Adrenal gland (tissue), 12 donors: ENCODE data around the gene RGPD8. TPM values are rescaled to one million over a fixed set of nuclear protein-coding genes. Genes with fewer than 3 reads are reported as not detected.
"Not testable (repeated sequence)": the region's sequence is repeated elsewhere in the genome, so short reads cannot be mapped to it uniquely, and the experiment has no call there.

ENCODE experiments used
- DNase-seq, 7 donors: peaks; one replicate each; pipeline ENCODE4 v3.0.0-alpha.2; 2019 to 2020
- H3K27ac ChIP-seq, 5 donors: fragments of 200-600 bp; sonication (generic) in 4 of 5; 1 replicate in 3 of 5; 2 replicates in 2 of 5; pipeline versions ENCODE4 v1.5.1 to v1.8.0; 2016 to 2020; ENCODE audit warnings: mild to moderate bottlenecking in 1 of 5
- H3K27me3 ChIP-seq: fragments of 200-600 bp; 2 replicates; pipeline ENCODE4 v1.8.0; 2021
- H3K36me3 ChIP-seq, 2 donors: fragments of 200-600 bp; replicated peaks in 1 of 2; 1 replicate in 1 of 2; 2 replicates in 1 of 2; pipeline versions ENCODE4 v1.5.1 to v1.8.0; 2018 to 2022
- H3K4me1 ChIP-seq, 2 donors: fragments of 200-600 bp; replicated peaks in 1 of 2; 1 replicate in 1 of 2; 2 replicates in 1 of 2; pipeline versions ENCODE4 v1.5.1 to v1.8.0; 2018 to 2021
- H3K4me3 ChIP-seq, 4 donors: fragments of 200-600 bp; sonication (generic) in 3 of 4; one replicate each; pipeline ENCODE4 v1.5.1; 2016 to 2018
- H3K9me3 ChIP-seq, 3 donors: fragments of 200-600 bp; sonication (generic) in 1 of 3; replicated peaks in 1 of 3; 1 replicate in 2 of 3; 2 replicates in 1 of 3; pipeline versions ENCODE4 v1.5.1 to v1.8.0; 2016 to 2021
- POLR2A ChIP-seq, 2 donors: fragments of 450-650 bp; IDR thresholded peaks; one replicate each; pipeline ENCODE4 v1.6.1; 2017; ENCODE audit warnings: antibody characterized with exemption in 2 of 2, mild to moderate bottlenecking in 2 of 2, moderate library complexity in 1 of 2
- whole genome bisulfite sequencing, 4 donors: extraction: QIAGEN DNeasy Blood & Tissue Kit in 2 of 4; methylation state at CpG; one replicate each; pipeline versions ENCODE4 v1.1.5 to v1.1.7; 2013 to 2017; 5-methylcytosine and 5-hydroxymethylcytosine counted together
- intact Hi-C, 2 donors: fragments of 100-400 bp; cut with DNase I; formaldehyde crosslinking; loops; one replicate each; pipeline versions ENCODE4 v1.14.1 to v1.15.0; 2022 to 2023
- polyA plus RNA-seq, 3 donors: library from polyadenylated mRNA; stranded (reverse); fragments of 200-250 nt in 2 of 3; fragments of 350-450 nt in 1 of 3; fragmentation: Illumina TruSeq in 1 of 3; extraction: RNeasy Lipid Tissue Mini Kit (QIAGEN cat#74804) in 1 of 3; gene quantifications; one replicate each; pipeline ENCODE4 v1.2.3, GENCODE V29; 2013 to 2014
- total RNA-seq, 9 donors: library from RNA; depleted of rRNA in 4 of 9; stranded (reverse); fragments of >200 nt in 4 of 9; fragments of 120-200 nt in 1 of 9; fragmentation: NEBNext Ultra II Directional in 1 of 9; extraction: Animal tissue kit (Norgen Biotek cat#: 25700) in 1 of 9; gene quantifications; one replicate each; pipeline versions ENCODE4 v1.1.0 to v1.2.4, GENCODE V29; 2013 to 2023
- TF ChIP-seq, protein P1 (sequence below), 6 experiments: fragments of 450-650 bp in 4 of 6; fragments of 200-600 bp in 2 of 6; sonication (generic) in 1 of 6; IDR thresholded peaks; 1 replicate in 5 of 6; 2 replicates in 1 of 6; pipeline versions ENCODE4 v1.5.1 to v1.8.0; 2016 to 2021; ENCODE audit warnings: antibody characterized with exemption in 6 of 6, mild to moderate bottlenecking in 2 of 6, moderate library complexity in 1 of 6
- donor health status: healthy with polysubstance abuse.
- donor health status: Bipolar disorder and iron deficiency.
- donor health status: DM: yes; HTN: yes; CAD: no.
- donor health status: DM: no; HTN: no; CAD: no.
- donor health status: DM: no; HTN: no; CAD: no.
- donor health status: DM: yes; HTN: yes; CAD: no.

Gene RGPD8
- total and polyA plus RNA-seq, 12 donors, result 0.44 to 23.6 (median 10.9) TPM

DNA sequence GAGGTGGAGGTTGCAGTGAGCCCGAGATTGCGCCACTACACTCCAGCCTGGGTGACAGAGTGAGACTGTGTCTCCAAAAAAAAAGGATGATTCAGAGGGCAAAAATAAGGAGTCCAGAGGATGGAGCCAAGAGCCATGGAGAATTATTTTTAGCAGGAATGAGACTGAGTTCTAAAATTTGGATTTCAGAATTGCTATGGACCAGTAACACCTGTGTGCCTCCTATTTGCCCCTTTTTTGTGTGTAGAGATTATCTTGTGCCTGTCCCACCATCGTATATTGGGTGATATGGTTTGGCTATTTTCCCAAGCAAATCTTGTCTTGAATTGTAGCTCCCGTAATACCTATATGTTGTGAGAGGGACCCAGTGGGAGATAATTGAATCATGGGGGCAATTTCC is 16.4 kb upstream of the RGPD8 start:
- Histone ChIP-seq H3K4me3 (no peak overlapping the region), H3K4me1 (no peaks in the 10 kb centered on the region), H3K27me3 (no peaks in the 10 kb centered on the region), H3K27ac (no peak overlapping the region), H3K9me3 (no peaks in the 10 kb centered on the region), H3K36me3 (no peaks in the 10 kb centered on the region)
- no peak for DNase-seq
- WGBS, 4 donors, result 88 to 92% (median 91%) methylated on average over 4 of the region's 4 CpGs
- TF ChIP-seq, protein P1, sequence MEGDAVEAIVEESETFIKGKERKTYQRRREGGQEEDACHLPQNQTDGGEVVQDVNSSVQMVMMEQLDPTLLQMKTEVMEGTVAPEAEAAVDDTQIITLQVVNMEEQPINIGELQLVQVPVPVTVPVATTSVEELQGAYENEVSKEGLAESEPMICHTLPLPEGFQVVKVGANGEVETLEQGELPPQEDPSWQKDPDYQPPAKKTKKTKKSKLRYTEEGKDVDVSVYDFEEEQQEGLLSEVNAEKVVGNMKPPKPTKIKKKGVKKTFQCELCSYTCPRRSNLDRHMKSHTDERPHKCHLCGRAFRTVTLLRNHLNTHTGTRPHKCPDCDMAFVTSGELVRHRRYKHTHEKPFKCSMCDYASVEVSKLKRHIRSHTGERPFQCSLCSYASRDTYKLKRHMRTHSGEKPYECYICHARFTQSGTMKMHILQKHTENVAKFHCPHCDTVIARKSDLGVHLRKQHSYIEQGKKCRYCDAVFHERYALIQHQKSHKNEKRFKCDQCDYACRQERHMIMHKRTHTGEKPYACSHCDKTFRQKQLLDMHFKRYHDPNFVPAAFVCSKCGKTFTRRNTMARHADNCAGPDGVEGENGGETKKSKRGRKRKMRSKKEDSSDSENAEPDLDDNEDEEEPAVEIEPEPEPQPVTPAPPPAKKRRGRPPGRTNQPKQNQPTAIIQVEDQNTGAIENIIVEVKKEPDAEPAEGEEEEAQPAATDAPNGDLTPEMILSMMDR (IDR thresholded peaks at IDR 0.05), result no peak
- TF ChIP-seq POLR2A (IDR thresholded peaks at IDR 0.05), result no peak
- intact Hi-C loops, result no loop called here

DNA sequence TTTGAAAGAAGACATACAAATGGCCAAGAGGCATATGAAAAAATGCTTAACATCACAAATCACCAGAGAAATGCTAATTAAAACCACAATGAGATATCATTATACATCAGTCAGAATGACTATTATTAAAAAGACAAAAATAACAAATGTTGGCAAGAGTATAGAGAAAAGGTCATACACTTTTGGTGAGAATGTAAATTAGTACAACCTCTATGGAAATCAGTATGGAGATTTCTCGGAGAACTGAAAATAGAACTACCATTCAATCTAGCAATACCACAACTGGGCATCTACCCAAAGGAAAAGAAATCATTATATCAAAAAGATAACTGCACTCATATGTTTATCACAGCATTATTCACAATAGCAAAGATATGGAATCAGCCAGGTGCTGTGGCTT is 10.8 kb upstream of the RGPD8 start:
- H3K4me3 ChIP-seq, H3K27ac ChIP-seq, H3K36me3 ChIP-seq, H3K27me3 ChIP-seq, H3K4me1 ChIP-seq, H3K9me3 ChIP-seq, DNase-seq, intact Hi-C loops: not testable (repeated sequence)
- 89 to 100% methylated on average over 1 of the region's 1 CpG; no CpG with 5 or more reads in 2 of the 4 donors for WGBS, 4 donors

DNA sequence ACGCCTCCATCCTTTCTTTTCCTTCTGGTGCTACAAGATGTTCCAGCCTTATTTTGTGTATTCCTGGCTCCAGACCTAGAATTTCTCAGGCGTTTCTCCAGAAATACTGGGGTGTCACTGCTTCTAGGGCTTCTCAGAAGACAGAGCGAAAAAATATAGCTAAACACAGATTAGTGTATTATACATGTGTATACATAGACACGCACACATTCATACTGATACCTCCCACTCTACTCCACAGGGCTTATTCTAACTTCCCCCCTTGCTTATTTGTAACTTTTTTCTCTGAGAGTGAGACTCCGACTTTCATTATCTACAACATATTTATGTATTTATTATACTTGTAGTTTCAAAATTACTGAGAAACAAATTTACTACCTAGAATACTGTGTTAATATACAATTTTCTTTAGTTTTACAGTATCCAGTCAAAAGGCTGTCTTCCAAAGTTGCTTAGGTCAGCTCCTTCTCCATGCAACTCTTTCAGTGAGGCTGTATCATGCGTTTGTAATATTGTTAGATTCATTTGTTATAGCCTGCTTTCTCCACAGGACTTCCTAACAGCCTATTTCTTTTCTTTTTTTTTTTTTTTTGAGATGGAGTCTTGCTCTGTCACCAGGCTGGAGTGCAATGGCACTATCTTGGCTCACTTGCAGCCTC is 5.3 kb upstream of the RGPD8 start:
- 76 to 86% (median 80%) methylated on average over 6 of the region's 6 CpGs for WGBS, 4 donors
- intact Hi-C loops, H3K27me3 ChIP-seq, H3K9me3 ChIP-seq, H3K36me3 ChIP-seq, H3K27ac ChIP-seq, DNase-seq, H3K4me3 ChIP-seq, H3K4me1 ChIP-seq: not testable (repeated sequence)

DNA sequence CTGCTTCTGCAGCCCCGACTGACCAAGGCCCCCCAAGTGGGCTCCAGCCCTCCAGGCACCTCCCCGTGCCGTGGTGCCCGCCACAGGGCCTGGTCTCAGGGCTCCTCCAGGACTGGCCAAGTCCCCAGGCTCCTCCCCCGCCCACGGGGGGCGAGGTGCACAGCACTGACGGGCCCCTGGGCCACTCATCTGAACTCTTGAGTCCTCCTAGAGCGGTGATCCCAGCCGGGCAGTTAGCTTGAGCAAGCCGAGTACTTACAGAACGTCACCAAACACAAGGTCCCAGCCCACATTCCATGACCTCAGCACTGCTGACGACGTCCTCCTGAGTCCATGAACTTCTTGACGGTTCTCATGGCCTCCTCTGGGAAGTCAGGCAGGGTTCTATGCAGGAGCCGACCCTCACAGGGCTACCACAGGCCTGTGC is 4.0 kb upstream of the RGPD8 start:
- H3K36me3 ChIP-seq, H3K27me3 ChIP-seq, intact Hi-C loops, DNase-seq, H3K27ac ChIP-seq, H3K4me3 ChIP-seq, H3K4me1 ChIP-seq, H3K9me3 ChIP-seq: not testable (repeated sequence)
- 72 to 83% (median 78%) methylated on average over 3 to 16 of the region's 16 CpGs for WGBS, 4 donors

DNA sequence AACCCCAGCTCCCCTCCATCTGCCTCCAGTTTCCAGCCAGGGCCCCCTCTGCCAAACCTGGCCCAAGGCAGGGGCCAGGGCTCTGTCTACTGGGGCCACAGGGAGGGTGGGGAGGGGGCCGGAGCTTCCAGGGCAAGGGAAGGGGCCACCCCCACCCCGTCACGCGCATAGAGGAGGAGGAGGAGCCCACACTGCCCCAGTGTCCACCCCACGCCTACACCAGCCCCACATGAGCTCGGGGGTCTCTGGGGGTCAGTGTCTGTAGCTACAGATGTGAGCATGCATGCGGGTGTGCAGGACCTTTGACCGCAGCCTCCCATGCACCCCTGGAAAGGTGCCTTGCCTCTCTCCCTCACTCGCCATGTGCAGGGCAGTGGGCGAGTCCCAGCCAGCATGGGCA is 3.5 kb upstream of the RGPD8 start:
- DNase-seq, H3K4me1 ChIP-seq, H3K9me3 ChIP-seq, H3K36me3 ChIP-seq, H3K27me3 ChIP-seq, H3K4me3 ChIP-seq, H3K27ac ChIP-seq, intact Hi-C loops: not testable (repeated sequence)
- WGBS, 4 donors, result 85 to 92% (median 89%) methylated on average over 5 to 10 of the region's 10 CpGs; no CpG with 5 or more reads in 1 of the 4 donors

DNA sequence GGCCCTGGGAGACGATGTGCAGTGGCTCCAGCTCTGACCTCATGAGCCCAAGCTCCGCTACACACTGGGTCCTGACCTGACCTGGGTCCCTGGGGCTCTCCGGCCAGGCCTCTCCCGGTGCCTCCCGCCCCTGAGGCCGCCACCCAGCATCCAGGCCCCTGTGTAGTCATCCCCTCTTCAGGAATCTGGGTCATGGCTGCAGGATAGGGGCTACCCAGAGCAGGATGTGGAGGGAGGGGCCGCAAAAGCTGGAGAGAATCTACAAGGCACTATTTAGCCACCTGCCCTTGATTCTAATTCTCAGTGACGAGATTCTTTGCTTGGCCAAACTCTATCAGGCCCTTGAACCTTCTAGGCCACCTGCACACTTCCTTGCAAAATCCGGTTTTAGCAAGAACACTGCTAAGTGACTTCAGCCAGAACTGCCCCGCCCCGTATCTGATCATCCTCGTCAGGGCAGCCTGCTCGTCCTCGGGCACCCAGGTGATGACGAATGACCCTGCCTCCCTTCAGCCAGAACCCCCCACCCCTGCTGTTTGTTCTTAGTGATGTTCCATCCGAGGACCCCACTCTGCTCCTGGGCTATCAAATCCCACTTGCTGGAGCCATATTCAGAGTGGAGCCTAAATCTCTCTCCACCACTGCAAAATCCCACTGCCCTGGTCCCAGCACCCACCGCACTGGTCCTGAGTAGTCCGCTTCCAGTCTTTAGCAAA is 2.4 kb upstream of the RGPD8 start:
- DNase-seq, H3K4me1 ChIP-seq, H3K4me3 ChIP-seq, H3K27me3 ChIP-seq, H3K9me3 ChIP-seq, H3K27ac ChIP-seq, H3K36me3 ChIP-seq, intact Hi-C loops: not testable (repeated sequence)
- 79 to 89% (median 82%) methylated on average over 9 to 17 of the region's 18 CpGs for WGBS, 4 donors

DNA sequence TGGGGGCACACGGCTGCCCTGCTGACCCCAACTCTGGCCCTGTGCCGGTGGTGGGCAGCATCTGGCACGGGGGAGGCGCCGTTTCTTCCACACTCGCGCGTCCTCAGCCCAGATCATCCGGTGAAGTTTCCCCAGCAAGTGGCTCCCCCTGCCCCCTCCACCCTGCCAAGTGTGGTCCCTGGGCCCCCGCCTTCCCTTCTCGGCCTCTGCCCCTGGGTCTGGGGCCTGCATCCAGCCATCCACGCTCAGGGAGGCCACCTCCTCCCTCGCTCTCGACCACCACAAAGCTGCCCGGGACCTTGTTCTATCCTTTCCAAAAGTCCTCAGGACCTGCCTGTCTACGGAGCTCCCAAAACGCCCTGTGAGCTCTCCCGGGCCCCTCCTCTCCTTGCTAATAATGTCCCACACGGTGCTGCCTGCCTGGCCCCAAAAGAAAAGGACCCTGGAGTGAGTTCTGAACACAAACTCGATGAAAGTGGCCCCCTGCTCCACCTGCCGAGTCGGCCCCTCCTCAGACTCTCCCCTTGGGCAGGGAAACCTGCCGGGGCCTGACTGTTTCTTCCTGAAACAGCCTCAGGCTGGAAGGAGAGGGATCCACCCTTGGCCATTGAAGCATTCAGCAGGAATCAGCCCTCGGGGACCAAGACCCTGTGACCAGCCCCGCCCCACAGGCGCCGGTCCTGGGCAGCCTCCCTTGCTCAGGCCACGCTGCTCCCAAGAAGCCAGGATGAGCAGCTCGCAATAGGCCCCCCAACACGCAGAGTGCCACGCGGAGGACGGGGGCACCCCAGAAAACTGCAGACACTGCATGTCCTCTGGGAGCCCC is 1.7 kb upstream of the RGPD8 start:
- not testable (repeated sequence) for H3K27me3 ChIP-seq, H3K9me3 ChIP-seq, H3K36me3 ChIP-seq, H3K27ac ChIP-seq, DNase-seq, H3K4me1 ChIP-seq, H3K4me3 ChIP-seq
- intact Hi-C loops, result loop anchor here (5.0 kb wide), 3 partner anchors 163 to 313 kb away; partner anchors contain the start of gene ZC3H8 (in 1 of the 2)
- 73 to 77% (median 75%) methylated on average over 16 to 33 of the region's 33 CpGs for WGBS, 4 donors
